ENCODE data around the gene CC2D1A.

CC2D1A gene

GRCh38 chr19:13926715-13927114, 20.7 kb downstream of the CC2D1A start:
- TF ChIP-seq CTCF (IDR thresholded peaks at IDR 0.05): no peak

DNA sequence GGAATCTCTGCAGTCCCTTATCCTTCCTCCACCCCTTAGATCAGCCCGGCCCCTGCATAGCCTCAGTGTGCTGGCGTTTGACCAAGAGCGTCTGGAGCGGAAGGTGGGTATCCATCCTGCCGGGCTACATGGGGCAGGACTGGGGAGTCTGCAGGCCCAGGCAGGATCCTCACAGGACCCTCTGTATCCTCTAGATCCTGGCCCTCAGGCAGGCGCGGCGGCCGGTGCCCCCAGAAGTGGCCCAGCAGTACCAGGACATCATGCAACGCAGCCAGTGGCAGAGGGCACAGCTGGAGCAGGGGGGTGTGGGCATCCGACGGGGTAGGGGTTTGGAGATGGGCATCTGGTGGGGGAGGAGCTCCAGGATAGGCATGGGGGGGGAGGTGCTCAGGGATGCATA, 23.3 kb downstream of the CC2D1A start:
- no peak for TF ChIP-seq CTCF (IDR thresholded peaks at IDR 0.05)

- TF ChIP-seq CTCF (IDR thresholded peaks at IDR 0.05): no peak
These were observed 24.0 kb downstream of the CC2D1A start for GRCh38 chr19:13929956-13930355.

DNA sequence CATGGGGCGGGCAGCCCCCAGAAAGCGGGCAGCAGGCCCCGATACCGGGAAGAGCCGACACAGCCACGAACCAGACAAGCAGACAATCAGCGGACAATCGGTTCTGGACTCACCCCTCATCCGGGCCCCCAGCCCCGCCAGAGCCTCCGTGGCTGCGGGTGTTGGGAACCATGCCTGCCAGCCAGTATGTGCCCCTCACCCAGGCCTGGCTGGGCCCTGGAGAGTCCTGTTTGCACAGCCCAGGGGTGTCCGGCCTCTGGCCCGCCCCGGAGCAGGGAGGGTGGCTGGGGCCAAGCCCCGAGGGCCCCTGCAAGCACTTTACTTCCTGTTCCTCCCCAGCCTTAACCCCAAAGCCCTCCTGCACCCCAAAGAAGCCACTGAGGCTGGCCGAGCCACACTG, 24.4 kb downstream of the CC2D1A start:
- TF ChIP-seq CTCF (IDR thresholded peaks at IDR 0.05): no peak

GRCh38 chr19:13931391-13932148, 25.6 kb downstream of the CC2D1A start:
- TF ChIP-seq CTCF (IDR thresholded peaks at IDR 0.05): no peak

GRCh38 chr19:13932149-13932637, 26.2 kb downstream of the CC2D1A start:
- no peak for TF ChIP-seq CTCF (IDR thresholded peaks at IDR 0.05)

DNA sequence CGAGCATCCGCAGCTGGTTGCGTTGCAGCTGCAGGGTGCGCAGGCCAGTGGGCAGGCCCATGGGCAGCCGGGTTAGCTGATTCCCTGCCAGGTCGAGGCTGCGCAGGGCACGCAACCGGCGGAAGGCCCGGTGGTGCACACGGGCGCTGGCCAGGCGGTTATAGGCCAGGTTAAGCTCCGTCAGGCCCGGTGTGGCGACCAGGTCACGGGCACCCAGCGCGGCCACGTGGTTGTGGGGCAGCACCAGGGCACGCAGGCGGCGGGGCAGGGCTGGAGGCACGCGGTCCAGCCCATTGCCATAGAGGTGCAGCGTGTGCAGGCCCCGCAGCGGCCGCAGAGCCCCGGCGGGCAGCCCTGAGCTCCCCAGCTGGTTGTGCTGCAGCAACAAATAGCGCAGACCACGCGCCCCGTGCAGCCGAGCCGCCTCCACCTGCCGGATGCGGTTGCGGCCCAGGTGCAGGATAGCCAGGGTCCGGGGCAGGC, 27.0 kb downstream of the CC2D1A start:
- no peak for TF ChIP-seq CTCF (IDR thresholded peaks at IDR 0.05)
